Muscle layer of colon (tissue), 2 donors: ENCODE data around the gene PRDM16.

Experiments used
- H3K27ac ChIP-seq: one replicate; pipeline ENCODE4 v1.7.0; 2013; ENCODE audit warnings: low read depth, mild to moderate bottlenecking, low read length, moderate library complexity
- H3K27me3 ChIP-seq, 2 donors: one replicate each; pipeline ENCODE4 v1.7.0; 2013; ENCODE audit warnings: low read length in 2 of 2, mild to moderate bottlenecking in 2 of 2; ENCODE audit not compliant: insufficient read depth in 2 of 2, control insufficient read depth in 1 of 2
- H3K36me3 ChIP-seq: one replicate; pipeline ENCODE4 v1.7.0; 2013; ENCODE audit warnings: mild to moderate bottlenecking, low read length; ENCODE audit not compliant: insufficient read depth
- H3K4me1 ChIP-seq: one replicate; pipeline ENCODE4 v1.7.0; 2013; ENCODE audit warnings: mild to moderate bottlenecking, low read length; ENCODE audit not compliant: insufficient read depth
- H3K4me3 ChIP-seq, 2 donors: one replicate each; pipeline ENCODE4 v1.7.0; 2013; ENCODE audit warnings: low read length in 2 of 2, low read depth in 1 of 2, mild to moderate bottlenecking in 1 of 2, moderate library complexity in 1 of 2
- H3K9ac ChIP-seq: one replicate; pipeline ENCODE4 v1.7.0; 2013; ENCODE audit warnings: low read length
- H3K9me3 ChIP-seq: one replicate; pipeline ENCODE4 v1.7.0; 2013; ENCODE audit warnings: mild to moderate bottlenecking, low read length
- donor health status: abdominal sarcoma.
- donor health status: Adenocarcinoma of cecum.

Gene PRDM16

GRCh38 chr1:3367376-3367775 lies 298.4 kb downstream of the PRDM16 start:
- H3K27ac ChIP-seq: no peak overlapping the region
- H3K9me3 ChIP-seq: no peaks in the 10 kb centered on the region
- H3K9ac ChIP-seq: no peak overlapping the region
- H3K4me1 ChIP-seq: peaks cover 23% of the 10 kb centered on the region
- H3K4me3 ChIP-seq: no peak overlapping the region
- no peaks in the 10 kb centered on the region for H3K36me3 ChIP-seq
- H3K27me3 ChIP-seq: no peaks in the 10 kb centered on the region

- Histone ChIP-seq H3K9me3 (no peaks in the 10 kb centered on the region), H3K4me3 (no peak overlapping the region), H3K9ac (no peak overlapping the region), H3K27ac (no peak overlapping the region), H3K4me1 (peaks cover 23% of the 10 kb centered on the region), H3K27me3 (no peaks in the 10 kb centered on the region), H3K36me3 (no peaks in the 10 kb centered on the region)
These were observed 299.1 kb downstream of the PRDM16 start for GRCh38 chr1:3368059-3368458.

GRCh38 chr1:3368711-3369445 lies 299.9 kb downstream of the PRDM16 start:
- H3K4me1 ChIP-seq: peaks cover 23% of the 10 kb centered on the region
- H3K9me3 ChIP-seq: no peaks in the 10 kb centered on the region
- no peak overlapping the region for H3K4me3 ChIP-seq
- H3K36me3 ChIP-seq: no peaks in the 10 kb centered on the region
- H3K27me3 ChIP-seq: no peaks in the 10 kb centered on the region
- no peak overlapping the region for H3K9ac ChIP-seq
- no peak overlapping the region for H3K27ac ChIP-seq

GRCh38 chr1:3369446-3370076 lies 300.6 kb downstream of the PRDM16 start:
- H3K27me3 ChIP-seq: peaks cover 0 to under 1% of the 10 kb centered on the region in 2 donors
- H3K4me3 ChIP-seq: no peak overlapping the region
- H3K9me3 ChIP-seq: no peaks in the 10 kb centered on the region
- no peaks in the 10 kb centered on the region for H3K36me3 ChIP-seq
- H3K27ac ChIP-seq: no peak overlapping the region
- peaks cover 23% of the 10 kb centered on the region for H3K4me1 ChIP-seq
- no peak overlapping the region for H3K9ac ChIP-seq

GRCh38 chr1:3370856-3371703 lies 302.1 kb downstream of the PRDM16 start:
- H3K9me3 ChIP-seq: no peaks in the 10 kb centered on the region
- peaks cover 17% of the 10 kb centered on the region for H3K4me1 ChIP-seq
- no peak overlapping the region for H3K27ac ChIP-seq
- peaks cover 0 to 15% of the 10 kb centered on the region in 2 donors for H3K27me3 ChIP-seq
- no peaks in the 10 kb centered on the region for H3K36me3 ChIP-seq
- H3K4me3 ChIP-seq: no peak overlapping the region
- no peak overlapping the region for H3K9ac ChIP-seq

GRCh38 chr1:3372317-3372716 lies 303.3 kb downstream of the PRDM16 start:
- Histone ChIP-seq H3K9me3 (no peaks in the 10 kb centered on the region), H3K27ac (no peak overlapping the region), H3K4me3 (no peak overlapping the region), H3K36me3 (no peaks in the 10 kb centered on the region), H3K4me1 (peaks cover 17% of the 10 kb centered on the region), H3K9ac (no peak overlapping the region), H3K27me3 (peaks cover 0 to 15% of the 10 kb centered on the region in 2 donors)

- H3K4me3 ChIP-seq: no peak overlapping the region
- H3K9me3 ChIP-seq: no peaks in the 10 kb centered on the region
- H3K27me3 ChIP-seq: peaks cover 0 to 15% of the 10 kb centered on the region in 2 donors
These were observed 304.2 kb downstream of the PRDM16 start for GRCh38 chr1:3373175-3373574.

GRCh38 chr1:3373700-3374405 lies 304.9 kb downstream of the PRDM16 start:
- no peak overlapping the region for H3K4me3 ChIP-seq
- no peaks in the 10 kb centered on the region for H3K9me3 ChIP-seq
- H3K9ac ChIP-seq: no peak overlapping the region
- peaks cover 14% of the 10 kb centered on the region for H3K4me1 ChIP-seq
- H3K27ac ChIP-seq: no peak overlapping the region
- H3K27me3 ChIP-seq: peaks cover 0 to 15% of the 10 kb centered on the region in 2 donors
- no peaks in the 10 kb centered on the region for H3K36me3 ChIP-seq

More at GRCh38 chr1:3373175-3373574, 304.2 kb downstream of the PRDM16 start:
- Histone ChIP-seq H3K27ac (no peak overlapping the region), H3K4me1 (peaks cover 17% of the 10 kb centered on the region), H3K9ac (no peak overlapping the region), H3K36me3 (no peaks in the 10 kb centered on the region)

GRCh38 chr1:3375245-3375644 lies 306.2 kb downstream of the PRDM16 start:
- H3K4me1 ChIP-seq: peaks cover 2% of the 10 kb centered on the region
- H3K27me3 ChIP-seq: peaks cover 0 to 19% of the 10 kb centered on the region in 2 donors

GRCh38 chr1:3377166-3377565 lies 308.2 kb downstream of the PRDM16 start:
- no peak overlapping the region for H3K4me3 ChIP-seq
- no peaks in the 10 kb centered on the region for H3K36me3 ChIP-seq
- H3K9ac ChIP-seq: no peak overlapping the region
- H3K27me3 ChIP-seq: peaks cover 0 to 25% of the 10 kb centered on the region in 2 donors
- no peak overlapping the region for H3K27ac ChIP-seq
- H3K9me3 ChIP-seq: no peaks in the 10 kb centered on the region
- no peaks in the 10 kb centered on the region for H3K4me1 ChIP-seq

More at GRCh38 chr1:3375245-3375644, 306.2 kb downstream of the PRDM16 start:
- Histone ChIP-seq H3K36me3 (no peaks in the 10 kb centered on the region), H3K9ac (no peak overlapping the region), H3K9me3 (no peaks in the 10 kb centered on the region), H3K27ac (no peak overlapping the region), H3K4me3 (no peak overlapping the region)
